RWPE1 (cell line): Measurements from ENCODE around the gene LNPEP.
"Not testable (repeated sequence)": the region's sequence is repeated elsewhere in the genome, so short reads cannot be mapped to it uniquely, and the experiment has no call there.

Experiments
- CTCF ChIA-PET: fragments of 350-600 bp; sonication (Branson Sonifier 250); formaldehyde crosslinking; extraction: SDS; loops from one replicate; lab custom pipeline; 2021; lab: Yijun Ruan, JAX
- POLR2A ChIA-PET: fragments of 400-600 bp; formaldehyde crosslinking; extraction: SDS; loops from one replicate; lab custom pipeline; 2020; ENCODE audit warnings: antibody characterized with exemption; ENCODE audit not compliant: low non-redundant PET; lab: Yijun Ruan, JAX
- DNase-seq: peaks from one replicate; pipeline ENCODE4 v3.0.0; 2012; ENCODE audit warnings: low spot score
- H3K27ac ChIP-seq: fragments of 450-650 bp; 2 replicates; pipeline ENCODE4 v1.5.1; 2017
- TF ChIP-seq, protein P1 (sequence below): fragments of 450-650 bp; conservative IDR thresholded peaks from 2 replicates; pipeline ENCODE4 v1.5.1; 2017; ENCODE audit warnings: low read depth, mild to moderate bottlenecking

Gene LNPEP

GRCh38 chr5:96926276-96926675, 9.6 kb upstream of the LNPEP start:
- no peak overlapping the region for H3K27ac ChIP-seq
- CTCF ChIA-PET: no interaction called here

DNA sequence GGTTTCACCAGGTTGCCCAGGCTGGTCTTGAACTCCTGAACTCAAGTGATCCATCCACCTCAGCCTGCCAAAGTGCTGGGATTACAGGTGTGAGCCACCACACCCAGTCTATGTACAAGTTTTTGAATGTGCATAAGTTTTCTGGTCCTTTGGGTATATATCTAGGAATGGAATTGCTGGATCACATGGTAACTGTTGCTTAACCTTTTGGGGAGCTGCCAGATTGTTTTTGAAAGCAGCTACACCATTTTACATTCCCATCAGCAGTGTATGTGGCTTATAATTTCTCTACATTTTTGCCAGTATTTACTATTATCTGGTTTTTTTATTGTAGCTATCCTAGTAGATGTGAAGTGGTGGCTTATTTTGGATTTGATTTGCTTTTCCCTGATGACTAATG, 8.9 kb upstream of the LNPEP start:
- no peak overlapping the region for H3K27ac ChIP-seq
- DNase-seq: no peak
- ChIA-PET POLR2A (no interaction called here), CTCF (no interaction called here)
- TF ChIP-seq, protein P1, sequence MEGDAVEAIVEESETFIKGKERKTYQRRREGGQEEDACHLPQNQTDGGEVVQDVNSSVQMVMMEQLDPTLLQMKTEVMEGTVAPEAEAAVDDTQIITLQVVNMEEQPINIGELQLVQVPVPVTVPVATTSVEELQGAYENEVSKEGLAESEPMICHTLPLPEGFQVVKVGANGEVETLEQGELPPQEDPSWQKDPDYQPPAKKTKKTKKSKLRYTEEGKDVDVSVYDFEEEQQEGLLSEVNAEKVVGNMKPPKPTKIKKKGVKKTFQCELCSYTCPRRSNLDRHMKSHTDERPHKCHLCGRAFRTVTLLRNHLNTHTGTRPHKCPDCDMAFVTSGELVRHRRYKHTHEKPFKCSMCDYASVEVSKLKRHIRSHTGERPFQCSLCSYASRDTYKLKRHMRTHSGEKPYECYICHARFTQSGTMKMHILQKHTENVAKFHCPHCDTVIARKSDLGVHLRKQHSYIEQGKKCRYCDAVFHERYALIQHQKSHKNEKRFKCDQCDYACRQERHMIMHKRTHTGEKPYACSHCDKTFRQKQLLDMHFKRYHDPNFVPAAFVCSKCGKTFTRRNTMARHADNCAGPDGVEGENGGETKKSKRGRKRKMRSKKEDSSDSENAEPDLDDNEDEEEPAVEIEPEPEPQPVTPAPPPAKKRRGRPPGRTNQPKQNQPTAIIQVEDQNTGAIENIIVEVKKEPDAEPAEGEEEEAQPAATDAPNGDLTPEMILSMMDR: no peak

More at GRCh38 chr5:96926276-96926675, 9.6 kb upstream of the LNPEP start:
- TF ChIP-seq, protein P1: no peak
- no peak for DNase-seq
- POLR2A ChIA-PET: no interaction called here

DNA sequence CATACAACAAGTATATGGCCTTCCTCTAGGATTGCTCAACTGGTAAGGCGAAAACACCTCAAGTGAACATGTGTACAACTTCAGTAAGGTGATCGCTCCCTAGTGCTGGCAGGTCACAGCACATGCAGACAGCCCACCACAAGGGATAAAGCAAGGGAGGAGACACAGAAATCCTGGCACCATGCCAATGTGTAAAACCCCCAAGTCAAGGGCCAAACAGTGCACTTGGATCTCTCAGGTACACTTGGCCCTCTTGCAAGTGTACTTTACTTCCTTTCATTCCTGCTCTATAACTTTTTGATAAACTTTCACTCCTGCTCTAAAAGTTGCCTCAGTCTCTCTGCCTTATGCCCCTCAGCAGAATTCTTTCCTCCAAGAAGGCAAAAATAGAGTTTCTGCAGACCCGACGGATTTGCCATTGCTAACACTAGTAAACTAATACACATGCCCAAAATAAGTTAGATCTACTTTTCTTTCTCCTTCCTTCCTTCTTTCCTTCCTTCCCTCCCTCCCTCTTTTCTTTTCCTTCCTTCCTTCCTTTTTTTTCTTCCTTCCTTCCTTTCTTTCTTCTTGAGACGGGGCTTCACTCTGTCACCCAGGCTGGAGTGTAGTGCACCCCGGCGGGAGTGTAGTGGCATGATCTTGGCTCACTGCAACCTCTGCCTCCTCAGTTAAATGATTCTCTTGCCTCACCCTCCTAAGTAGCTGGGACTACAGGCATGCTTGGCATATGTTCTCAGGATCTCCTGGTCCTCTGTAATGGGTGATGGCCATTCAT, 6.8 kb upstream of the LNPEP start:
- CTCF ChIA-PET: no interaction called here
- POLR2A ChIA-PET: no interaction called here
- H3K27ac ChIP-seq: no peak overlapping the region
- DNase-seq: no peak
- TF ChIP-seq, protein P1: no peak

- no peak overlapping the region for H3K27ac ChIP-seq
- ChIA-PET CTCF (interaction anchor here (0.7 kb wide), 1 partner anchor 233 kb away, joined by 4 read pairs; no protein-coding TSS in a partner anchor), POLR2A (interaction anchor here (0.6 kb wide), 1 partner anchor 22 kb away, joined by 4 read pairs; no protein-coding TSS in a partner anchor)
- DNase-seq: no peak
- TF ChIP-seq, protein P1: no peak
Measured at GRCh38 chr5:96930058-96930457, 5.8 kb upstream of the LNPEP start.

- POLR2A ChIA-PET: interaction anchor here (0.6 kb wide), 1 partner anchor 23 kb away, joined by 4 read pairs; no protein-coding TSS in a partner anchor
- DNase-seq: no peak
- H3K27ac ChIP-seq: no peak overlapping the region
- CTCF ChIA-PET: interaction anchor here (0.7 kb wide), 1 partner anchor 232 kb away, joined by 4 read pairs; no protein-coding TSS in a partner anchor
- TF ChIP-seq, protein P1: no peak
Measured at GRCh38 chr5:96930589-96930988, 5.3 kb upstream of the LNPEP start.

DNA sequence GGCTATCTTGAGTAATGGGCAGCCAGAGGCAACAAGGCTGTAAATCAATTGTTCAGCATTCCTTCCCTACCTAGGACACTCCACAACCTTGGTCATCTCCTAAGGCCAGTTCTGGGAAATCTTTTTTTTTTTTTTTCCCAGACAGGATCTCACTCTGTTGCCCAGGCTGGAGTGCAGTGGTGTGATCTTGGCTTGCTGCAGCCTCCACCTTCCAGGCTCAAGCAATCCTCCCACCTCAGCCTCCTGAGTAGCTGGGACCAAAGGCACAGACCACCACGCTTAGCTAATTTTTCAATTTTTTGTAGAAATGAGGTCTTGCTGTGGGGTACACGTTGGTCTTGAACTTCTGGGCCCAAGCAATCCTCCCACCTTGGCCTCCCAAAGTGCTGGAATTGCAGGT, 4.8 kb upstream of the LNPEP start:
- H3K27ac ChIP-seq, CTCF ChIA-PET, POLR2A ChIA-PET, DNase-seq: not testable (repeated sequence)

- ChIA-PET CTCF (no interaction called here), POLR2A (no interaction called here)
- no peak overlapping the region for H3K27ac ChIP-seq
- no peak for DNase-seq
- TF ChIP-seq, protein P1: no peak
Measured at GRCh38 chr5:96931605-96932004, 4.3 kb upstream of the LNPEP start.
